Measurements from ENCODE around the gene CLMP.

Gene CLMP, protein sequence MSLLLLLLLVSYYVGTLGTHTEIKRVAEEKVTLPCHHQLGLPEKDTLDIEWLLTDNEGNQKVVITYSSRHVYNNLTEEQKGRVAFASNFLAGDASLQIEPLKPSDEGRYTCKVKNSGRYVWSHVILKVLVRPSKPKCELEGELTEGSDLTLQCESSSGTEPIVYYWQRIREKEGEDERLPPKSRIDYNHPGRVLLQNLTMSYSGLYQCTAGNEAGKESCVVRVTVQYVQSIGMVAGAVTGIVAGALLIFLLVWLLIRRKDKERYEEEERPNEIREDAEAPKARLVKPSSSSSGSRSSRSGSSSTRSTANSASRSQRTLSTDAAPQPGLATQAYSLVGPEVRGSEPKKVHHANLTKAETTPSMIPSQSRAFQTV

DNA sequence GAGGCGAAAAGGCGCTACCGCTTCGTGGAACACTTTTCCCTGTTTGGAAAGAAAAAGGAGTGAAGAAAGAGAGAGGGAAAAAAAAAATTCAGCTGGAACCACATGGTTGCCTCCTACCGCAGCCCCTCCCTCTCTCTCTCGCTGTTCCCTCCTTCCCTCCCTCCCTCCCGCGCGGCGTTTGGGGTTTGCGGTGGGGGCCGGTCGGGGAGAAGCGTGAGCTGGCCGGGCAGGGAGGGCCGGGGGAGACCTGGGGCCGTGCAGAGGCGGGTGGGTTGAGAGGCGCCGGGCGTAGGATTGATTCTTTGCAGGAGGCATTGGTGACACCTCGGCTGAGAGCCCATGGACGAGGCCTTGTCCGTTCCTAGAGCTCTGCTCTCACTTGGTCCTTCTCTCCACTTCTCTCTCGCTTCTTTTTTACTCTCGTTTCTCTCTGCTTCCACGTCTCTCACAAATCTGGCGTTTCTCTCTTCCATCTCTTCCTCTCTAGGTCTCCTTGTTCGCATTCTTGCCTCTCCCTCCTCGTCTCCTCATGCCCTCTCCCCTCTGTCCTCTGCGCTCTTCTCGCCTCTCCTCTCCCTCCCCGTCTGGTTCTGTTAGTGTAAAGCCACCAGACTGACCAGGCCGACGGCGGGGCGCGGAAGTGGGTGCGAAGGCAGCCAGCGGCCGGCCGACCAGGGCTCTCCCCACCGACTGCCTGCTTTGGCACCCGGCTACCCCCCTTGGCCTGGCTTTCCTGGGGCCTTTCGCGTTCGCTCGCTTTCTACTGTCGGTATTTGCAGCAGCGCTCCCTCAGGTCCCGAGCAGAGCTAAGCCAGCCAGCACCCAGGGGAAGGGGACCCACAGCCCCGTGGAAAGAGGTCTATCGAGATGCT, at the start of gene CLMP:
Gene CLMP, minus strand, starts transcription at position 61 of the 872 bp plus-strand sequence. CDS start 308 bp downstream, outside the sequence.
- no peak within 1 kb of the TSS for H3K27ac Mint-ChIP-seq
- H3K27me3 Mint-ChIP-seq: peaks cover 86% of the 10 kb centered on the region
- ATAC-seq: peak; percentile 56

DNA sequence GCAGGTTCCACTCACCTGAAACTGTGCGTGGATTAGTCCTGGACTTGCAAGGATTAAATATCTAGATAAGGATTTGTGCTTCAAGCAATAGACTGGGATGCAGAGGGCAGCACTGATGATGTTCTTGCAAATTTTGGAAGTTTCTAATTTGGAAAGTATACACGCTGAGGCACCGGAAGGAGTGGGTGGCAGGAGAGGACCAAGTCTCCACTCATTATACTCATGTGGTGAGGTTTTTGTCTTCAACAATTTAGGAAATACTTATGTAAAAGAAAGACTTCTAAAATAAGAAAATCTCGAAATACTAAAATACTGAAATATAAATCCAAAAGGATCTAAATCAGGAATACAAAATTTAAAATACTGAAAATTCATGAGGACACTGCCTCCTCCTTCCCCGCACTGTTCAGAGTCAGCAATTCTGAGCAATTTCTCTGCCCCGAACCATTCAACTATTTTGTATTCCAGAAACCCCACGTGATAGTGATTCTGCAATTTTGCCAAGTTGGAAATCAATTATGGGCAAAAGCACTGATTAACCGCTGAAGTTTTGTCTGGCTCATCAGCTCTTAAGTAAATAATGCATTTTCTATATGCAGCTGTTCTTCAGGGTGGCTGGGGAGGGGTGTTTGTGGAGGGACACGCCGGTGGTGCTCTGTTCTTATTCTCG, 47.0 kb upstream of the CLMP start:
- Mint-ChIP-seq H3K27ac (no peak overlapping the region), H3K9me3 (no peaks in the 10 kb centered on the region), H3K27me3 (no peaks in the 10 kb centered on the region), H3K4me1 (peaks cover 2% of the 10 kb centered on the region), H3K4me3 (no peak overlapping the region)
- ATAC-seq: no peak
- DNase-seq: no peak

More for the DNA sequence above, at the start of gene CLMP:
- Mint-ChIP-seq H3K9me3 (no peaks in the 10 kb centered on the region), H3K4me1 (peaks cover 35% of the 10 kb centered on the region), H3K4me3 (peak within 1 kb of the TSS; percentile 70 to 74)
- DNase-seq: peak in 1 of 2 donors; percentile 15

DNA sequence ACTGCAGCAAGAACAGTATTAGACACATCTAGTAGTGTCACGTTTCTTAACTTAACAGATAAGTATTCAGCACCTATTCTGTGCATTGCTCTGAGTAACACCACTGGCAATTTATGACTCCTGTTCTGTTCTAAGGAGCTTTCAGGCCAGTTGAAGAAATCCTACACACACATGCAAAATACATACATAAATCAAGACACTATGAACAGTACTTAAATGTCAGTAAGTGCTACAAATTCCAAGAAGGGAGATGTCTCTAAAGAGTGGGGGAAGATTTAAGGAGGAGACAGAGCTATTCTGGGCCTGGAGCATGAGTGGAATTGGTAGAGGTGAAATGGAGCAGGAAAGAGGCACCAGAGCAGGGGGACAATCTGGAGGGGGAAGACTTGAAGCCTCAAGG, 46.2 kb upstream of the CLMP start:
- DNase-seq: no peak

DNA sequence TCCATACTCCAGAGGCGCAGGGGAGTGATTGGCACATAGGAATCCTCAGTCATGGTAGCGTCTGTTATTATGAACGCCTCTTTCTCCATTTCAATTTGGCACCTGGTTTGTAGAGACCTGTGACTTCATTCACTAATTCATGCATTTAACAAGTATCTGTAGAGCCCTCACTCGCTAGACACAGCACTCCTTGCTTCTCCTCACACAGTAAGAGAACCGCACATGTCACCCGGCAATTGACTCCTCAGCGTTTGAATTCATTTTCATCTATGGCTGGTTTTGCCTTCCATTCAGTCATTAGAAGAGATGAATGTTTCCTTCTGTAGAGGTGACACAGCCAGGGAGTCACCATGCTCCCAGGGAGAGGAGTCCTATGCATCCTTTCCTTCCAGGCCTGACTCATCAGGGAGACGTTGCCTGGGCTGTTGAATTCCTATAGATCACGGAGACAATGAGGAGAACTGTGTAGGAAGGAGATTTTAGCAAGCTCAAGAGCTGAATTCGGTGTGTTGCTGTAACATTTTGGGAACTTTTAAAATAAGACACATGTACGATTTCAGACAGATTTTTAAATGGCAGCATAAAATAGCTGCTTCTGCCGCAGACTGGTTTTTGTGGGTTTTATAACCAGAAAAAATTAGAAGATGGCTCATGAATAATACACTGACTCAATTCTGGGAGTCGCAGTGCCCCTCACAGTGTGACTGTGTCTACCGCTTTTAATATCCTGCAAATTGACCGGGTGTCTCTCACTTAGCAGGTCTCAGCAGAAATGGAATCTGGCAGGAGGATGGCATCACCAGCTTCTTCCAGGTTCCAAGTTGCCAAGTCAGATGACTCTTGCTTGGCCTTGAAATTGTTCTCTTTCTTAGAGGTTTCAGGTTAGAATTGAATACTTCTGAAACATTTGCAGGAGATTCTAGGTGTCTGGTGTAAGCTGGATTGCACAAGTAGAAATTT, 44.4 kb upstream of the CLMP start:
- Mint-ChIP-seq H3K4me1 (peaks cover 10% of the 10 kb centered on the region), H3K27me3 (no peaks in the 10 kb centered on the region), H3K27ac (no peak overlapping the region), H3K9me3 (no peaks in the 10 kb centered on the region), H3K4me3 (no peak overlapping the region)
- DNase-seq (no peak), ATAC-seq (no peak)

More for the DNA sequence above, 46.2 kb upstream of the CLMP start:
- Mint-ChIP-seq H3K27me3 (no peaks in the 10 kb centered on the region), H3K4me1 (no peaks in the 10 kb centered on the region), H3K4me3 (no peak overlapping the region), H3K27ac (no peak overlapping the region), H3K9me3 (no peaks in the 10 kb centered on the region)
- no peak for ATAC-seq

DNA sequence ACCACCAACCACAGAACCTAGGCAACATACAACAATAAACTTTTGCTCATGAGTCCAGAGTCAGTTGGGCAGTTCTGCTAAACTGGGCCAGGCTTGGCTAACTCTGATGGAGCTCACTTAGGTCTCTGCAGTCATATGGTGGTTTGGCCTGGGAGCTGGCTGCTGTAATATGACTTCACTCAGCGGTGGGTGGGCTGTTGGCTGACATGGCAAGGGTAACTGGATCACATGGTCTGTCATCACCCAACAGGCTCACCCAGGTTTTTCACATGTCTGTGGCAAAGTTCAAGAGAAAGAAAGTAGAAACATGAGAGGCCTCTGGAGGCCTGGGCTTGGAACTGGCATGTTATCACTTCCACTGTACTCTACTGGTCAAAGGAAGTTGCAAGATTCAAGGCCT, 43.2 kb upstream of the CLMP start:
- H3K27ac Mint-ChIP-seq: no peak overlapping the region
- no peaks in the 10 kb centered on the region for H3K9me3 Mint-ChIP-seq
- H3K27me3 Mint-ChIP-seq: no peaks in the 10 kb centered on the region
- no peak overlapping the region for H3K4me3 Mint-ChIP-seq
- ATAC-seq (no peak), DNase-seq (no peak)
- peaks cover 17% of the 10 kb centered on the region for H3K4me1 Mint-ChIP-seq

DNA sequence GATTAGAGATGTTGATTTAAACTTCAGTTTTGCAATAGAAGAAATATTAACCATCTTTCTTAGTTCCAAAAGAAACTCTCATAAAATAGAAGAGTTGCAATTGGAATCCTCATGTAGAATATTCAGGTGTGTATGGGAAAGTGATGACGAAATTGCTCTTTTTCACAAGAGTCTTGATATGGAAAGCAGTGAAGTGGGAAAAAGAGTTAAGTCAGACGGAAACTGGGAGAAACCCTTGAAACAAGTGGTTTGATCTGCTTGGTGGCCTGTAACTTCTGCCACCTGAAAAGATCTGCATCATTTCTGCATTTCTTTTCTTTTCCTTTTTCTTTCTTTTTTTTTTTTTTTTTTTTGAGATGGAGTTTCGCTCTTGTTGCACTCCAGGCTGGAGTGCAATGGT, 41.8 kb upstream of the CLMP start:
- no peaks in the 10 kb centered on the region for H3K9me3 Mint-ChIP-seq
- no peak overlapping the region for H3K27ac Mint-ChIP-seq
- H3K4me1 Mint-ChIP-seq: peaks cover 26% of the 10 kb centered on the region
- no peak overlapping the region for H3K4me3 Mint-ChIP-seq
- no peaks in the 10 kb centered on the region for H3K27me3 Mint-ChIP-seq
- no peak for DNase-seq
- no peak for ATAC-seq

DNA sequence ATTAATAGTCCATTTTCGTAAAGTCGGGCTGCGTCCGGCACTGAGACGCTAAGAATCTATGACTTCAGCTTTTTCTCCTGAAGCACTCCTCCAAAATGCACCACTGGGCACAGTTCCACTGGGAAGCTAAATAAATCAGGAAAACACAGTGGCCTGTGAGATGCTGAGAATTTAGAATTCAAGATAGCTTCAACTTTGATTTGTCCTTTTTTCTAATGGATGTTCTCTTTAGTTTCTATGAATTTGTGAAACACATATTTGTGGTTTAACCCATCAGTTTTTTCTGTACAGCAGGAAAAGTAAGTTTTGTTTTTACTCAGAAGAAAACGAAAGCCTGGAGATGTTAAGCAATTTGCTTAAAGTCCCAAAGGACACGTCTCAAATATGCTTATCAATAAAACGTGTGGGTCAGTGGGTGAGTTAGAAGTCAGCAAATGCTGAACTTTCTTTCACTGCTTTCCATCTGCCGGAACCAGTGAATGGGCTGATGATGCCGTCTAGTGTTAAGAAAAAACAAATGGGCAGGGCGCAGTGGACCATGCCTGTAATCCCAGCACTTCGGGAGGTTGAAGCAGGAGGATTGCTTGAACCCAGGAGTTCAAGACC, 40.7 kb upstream of the CLMP start:
- Mint-ChIP-seq H3K4me1 (peaks cover 26% of the 10 kb centered on the region), H3K9me3 (no peaks in the 10 kb centered on the region), H3K27ac (no peak overlapping the region)

DNA sequence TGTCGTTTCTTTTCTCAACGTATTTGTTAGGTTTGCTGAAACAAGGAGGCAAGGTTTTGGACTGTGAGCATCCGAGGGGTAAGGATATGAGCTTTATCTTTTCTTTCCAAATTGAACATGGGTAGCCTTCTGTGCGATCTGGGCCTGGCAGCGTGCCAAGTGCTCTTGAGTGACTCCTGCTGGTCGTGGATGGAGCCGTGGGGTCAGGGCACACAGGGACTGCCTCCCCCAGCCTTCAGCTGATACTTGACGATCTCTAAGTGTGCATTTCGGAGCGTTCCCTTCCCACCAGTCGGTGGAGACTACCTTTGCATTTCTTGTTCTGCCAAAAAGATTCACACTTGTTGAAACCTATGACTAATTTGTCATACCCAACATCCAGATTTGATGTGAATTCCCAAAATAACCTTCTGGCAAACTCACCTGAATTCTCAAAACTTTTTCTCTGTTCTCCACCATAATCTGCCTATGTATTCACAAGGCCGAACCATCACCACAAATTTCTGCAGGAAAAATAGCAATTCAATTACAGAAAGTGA, 40.1 kb upstream of the CLMP start:
- Mint-ChIP-seq H3K27ac (peak overlapping the region in 1 of 2 donors; percentile 80), H3K4me1 (peaks cover 26% of the 10 kb centered on the region), H3K27me3 (peaks cover 8% of the 10 kb centered on the region), H3K4me3 (no peak overlapping the region), H3K9me3 (no peaks in the 10 kb centered on the region)
- peak; percentile 46 to 53 for DNase-seq
- ATAC-seq: peak; percentile 47

More for the DNA sequence above, 40.7 kb upstream of the CLMP start:
- ATAC-seq (no peak), DNase-seq (no peak)
- H3K27me3 Mint-ChIP-seq: peaks cover 2% of the 10 kb centered on the region
- no peak overlapping the region for H3K4me3 Mint-ChIP-seq

DNA sequence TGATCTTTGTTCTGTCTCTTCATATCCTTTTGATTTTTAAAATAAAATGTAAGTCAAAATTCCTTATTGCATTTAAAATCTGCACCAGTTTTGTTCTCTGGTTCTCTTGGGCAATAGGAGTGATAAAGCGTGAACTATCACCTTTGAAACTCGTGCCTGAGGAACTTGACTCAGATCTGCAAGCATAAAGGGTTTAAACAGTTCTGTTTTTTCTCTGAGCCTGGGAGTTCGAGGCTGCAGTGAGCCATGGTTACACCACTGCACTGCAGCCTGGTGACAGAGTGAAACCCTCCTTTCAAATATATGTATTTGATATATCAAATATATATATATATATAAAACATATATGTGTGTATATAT, 38.9 kb upstream of the CLMP start:
- no peak overlapping the region for H3K4me3 Mint-ChIP-seq
- peaks cover 9% of the 10 kb centered on the region for H3K27me3 Mint-ChIP-seq
- peak overlapping the region; percentile 90 to 98 for H3K27ac Mint-ChIP-seq
- ATAC-seq (no peak), DNase-seq (no peak)
- no peaks in the 10 kb centered on the region for H3K9me3 Mint-ChIP-seq
- peaks cover 26% of the 10 kb centered on the region for H3K4me1 Mint-ChIP-seq

DNA sequence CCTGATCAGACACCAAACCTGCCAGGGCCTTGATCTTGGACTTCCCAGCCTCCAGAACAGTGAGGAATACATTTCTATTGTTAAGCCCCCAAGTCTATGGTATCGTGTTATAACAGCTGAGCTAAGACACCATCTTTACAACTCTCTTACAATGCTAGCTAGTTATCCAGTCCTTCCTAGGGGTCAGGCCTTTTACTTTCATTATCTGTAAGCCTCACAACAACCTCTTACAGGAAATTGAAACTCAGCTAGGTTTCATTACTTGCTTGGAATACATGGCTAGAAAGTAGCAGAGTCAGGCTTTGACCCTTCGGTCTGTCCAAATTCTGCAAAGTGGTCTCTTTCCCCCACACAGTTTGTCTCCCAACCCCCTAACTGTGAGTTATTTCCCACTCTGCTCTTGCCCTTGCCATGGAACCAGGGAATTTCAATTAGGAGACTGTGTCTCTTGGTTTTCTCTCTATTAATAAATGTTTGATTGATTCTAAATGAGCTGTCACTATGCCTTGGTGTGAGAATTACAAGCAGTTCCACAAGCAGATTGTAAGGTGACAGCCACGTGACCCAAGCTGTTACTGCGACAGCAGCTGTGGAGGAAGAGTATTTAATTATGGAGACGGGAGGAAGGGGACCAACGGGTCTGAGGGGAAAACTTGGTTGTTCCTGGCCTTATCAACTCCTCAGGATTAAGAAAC, 38.4 kb upstream of the CLMP start:
- Mint-ChIP-seq H3K4me1 (peaks cover 26% of the 10 kb centered on the region), H3K27ac (peak overlapping the region; percentile 90 to 98), H3K27me3 (peaks cover 9% of the 10 kb centered on the region), H3K9me3 (no peaks in the 10 kb centered on the region), H3K4me3 (peak overlapping the region; percentile 42 to 53)
- ATAC-seq (peak; percentile 91), DNase-seq (peak in 1 of 2 donors; percentile 15)

DNA sequence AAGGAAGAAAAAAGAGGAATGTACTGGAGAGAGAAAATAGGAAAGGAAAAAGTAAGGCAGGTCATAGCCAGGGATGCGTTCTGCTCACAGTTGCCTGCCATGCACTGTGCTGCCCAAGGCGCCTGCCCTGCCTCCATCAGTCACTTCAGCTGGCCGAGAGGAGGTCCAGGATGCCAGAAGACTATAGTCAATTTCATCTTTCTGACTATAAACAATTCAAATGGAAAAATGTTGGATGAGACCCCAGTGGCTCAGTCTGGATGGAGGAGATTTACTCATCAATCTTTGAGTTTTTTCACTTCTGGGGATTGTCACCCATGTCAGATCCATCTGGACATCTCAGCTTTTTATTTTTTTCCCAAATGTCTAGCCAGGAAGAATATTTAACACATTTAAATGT, 36.7 kb upstream of the CLMP start:
- no peaks in the 10 kb centered on the region for H3K9me3 Mint-ChIP-seq
- H3K27ac Mint-ChIP-seq: no peak overlapping the region
- peaks cover 26% of the 10 kb centered on the region for H3K4me1 Mint-ChIP-seq
- ATAC-seq (no peak), DNase-seq (no peak)
- peaks cover 9% of the 10 kb centered on the region for H3K27me3 Mint-ChIP-seq
- no peak overlapping the region for H3K4me3 Mint-ChIP-seq

DNA sequence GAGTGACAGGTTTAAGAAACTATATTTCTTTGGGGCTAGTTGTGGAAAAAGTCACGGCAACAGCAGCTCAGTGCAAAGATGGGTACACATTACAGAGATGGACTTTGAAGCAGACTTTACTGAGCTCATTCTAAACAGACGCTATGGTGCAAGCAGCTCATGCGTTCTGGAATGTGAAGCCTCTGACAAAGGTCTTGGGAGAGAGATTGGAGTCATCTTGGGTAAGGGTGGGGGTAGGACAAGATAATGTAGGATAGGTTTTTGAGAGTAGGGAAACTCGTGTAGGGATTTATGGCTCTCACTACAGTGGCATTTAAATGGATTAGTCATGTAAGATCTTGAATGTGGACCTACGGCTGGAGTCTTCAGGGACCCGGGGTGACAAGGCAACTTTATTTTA, 36.2 kb upstream of the CLMP start:
- Mint-ChIP-seq H3K4me1 (peaks cover 26% of the 10 kb centered on the region), H3K4me3 (no peak overlapping the region), H3K9me3 (no peaks in the 10 kb centered on the region), H3K27ac (no peak overlapping the region), H3K27me3 (peaks cover 12% of the 10 kb centered on the region)
- ATAC-seq: no peak
- no peak for DNase-seq

DNA sequence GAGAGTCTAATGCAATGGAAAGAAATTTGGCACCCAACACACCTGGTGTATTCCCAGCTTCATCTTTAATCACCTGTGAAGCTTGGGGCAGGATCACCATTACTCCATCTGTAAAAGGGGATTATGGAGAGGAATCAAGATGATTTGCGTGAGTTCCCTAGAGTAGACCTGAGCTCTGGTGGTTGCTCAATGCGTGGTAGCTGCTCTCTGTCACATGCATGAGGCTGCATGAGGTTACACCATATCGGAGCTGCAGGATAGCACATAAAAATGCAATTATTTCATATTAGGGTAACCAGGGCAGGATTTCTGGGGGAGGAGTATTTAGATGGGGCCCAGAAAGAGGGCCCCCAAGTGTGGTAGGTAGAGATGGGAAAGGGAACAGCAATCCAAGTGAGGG, 35.3 kb upstream of the CLMP start:
- Mint-ChIP-seq H3K9me3 (no peaks in the 10 kb centered on the region), H3K4me3 (no peak overlapping the region), H3K27me3 (peaks cover 21% of the 10 kb centered on the region), H3K27ac (no peak overlapping the region), H3K4me1 (peaks cover 25% of the 10 kb centered on the region)
- ATAC-seq (no peak), DNase-seq (no peak)

Data from stimulated activated naive CD8-positive, alpha-beta T cell treated with anti-CD3 and anti-CD28 coated beads, Interleukin-15, amount 100 ng/mL, for 72 hours (primary cell).